Activated naive CD8-positive, alpha-beta T cell treated with anti-CD3 and anti-CD28 coated beads, Interleukin-2, amount 50 U/mL, for 24 hours (primary cell): ENCODE results near the gene KMT5C.
"Not testable (repeated sequence)": the region's sequence is repeated elsewhere in the genome, so short reads cannot be mapped to it uniquely, and the experiment has no call there.

ENCODE experiments used
- ATAC-seq: fragments of 150-1000 bp; cut with Tn5 transposase; one replicate; pipeline ENCODE4 v1.10.0; 2021
- DNase-seq: peaks from one replicate; pipeline ENCODE4 v3.0.0; 2021
- H3K27ac Mint-ChIP-seq: one replicate; pipeline ENCODE4 v1.8.0; 2021; ENCODE audit warnings: mild to moderate bottlenecking, mixed read lengths
- H3K27me3 Mint-ChIP-seq: one replicate; pipeline ENCODE4 v1.8.0; 2021; ENCODE audit warnings: mixed read lengths
- H3K36me3 Mint-ChIP-seq: one replicate; pipeline ENCODE4 v1.8.0; 2021; ENCODE audit warnings: low read depth, mixed read lengths
- H3K4me1 Mint-ChIP-seq: one replicate; pipeline ENCODE4 v1.8.0; 2021; ENCODE audit warnings: mixed read lengths
- H3K4me3 Mint-ChIP-seq: one replicate; pipeline ENCODE4 v1.8.0; 2021; ENCODE audit warnings: mild to moderate bottlenecking, moderate library complexity, mixed read lengths
- H3K9me3 Mint-ChIP-seq: one replicate; pipeline ENCODE4 v1.8.0; 2021; ENCODE audit warnings: mixed read lengths

The KMT5C gene

DNA sequence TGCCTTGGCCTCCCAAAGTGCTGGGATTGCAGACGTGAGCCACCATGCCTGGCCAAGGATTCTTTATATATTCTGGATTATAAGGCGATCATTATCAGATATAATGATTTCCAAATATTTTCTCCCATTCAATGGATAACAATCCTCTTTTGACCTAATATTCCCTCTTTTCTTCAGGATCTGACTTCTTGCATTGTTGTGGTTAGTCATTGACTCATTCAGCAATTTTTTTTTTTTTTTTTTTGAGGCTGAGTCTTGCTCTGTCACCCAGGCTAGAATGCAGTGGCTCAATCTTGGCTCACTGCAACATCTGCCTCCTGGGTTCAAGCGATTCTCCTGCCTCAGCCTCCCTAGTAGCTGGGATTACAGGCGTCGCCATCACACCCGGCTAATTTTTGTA is 9.9 kb upstream of the KMT5C start:
- not testable (repeated sequence) for H3K4me3 Mint-ChIP-seq

DNA sequence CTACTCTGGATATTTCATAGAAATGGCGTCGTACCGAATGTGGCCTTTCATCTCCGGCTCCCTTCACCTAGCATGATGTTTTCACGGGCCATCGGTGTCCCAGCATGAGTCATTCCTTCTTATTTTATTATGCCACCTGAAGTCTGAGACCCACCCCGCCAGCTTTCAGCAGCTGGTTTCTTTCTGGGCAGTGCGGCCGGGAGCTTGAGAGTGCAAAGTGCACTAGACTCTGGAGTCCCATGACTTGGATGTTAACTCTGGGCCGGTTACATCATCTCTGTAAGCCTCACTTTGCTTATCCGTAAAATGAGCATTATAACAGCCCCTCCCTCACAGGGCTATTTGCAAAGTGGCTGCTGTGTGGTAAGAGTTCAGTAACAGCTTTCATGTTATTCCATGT is 5.8 kb upstream of the KMT5C start:
- no peak overlapping the region for H3K27ac Mint-ChIP-seq
- no peaks in the 10 kb centered on the region for H3K36me3 Mint-ChIP-seq
- no peak overlapping the region for H3K4me3 Mint-ChIP-seq
- ATAC-seq: no peak
- peaks cover 19% of the 10 kb centered on the region for H3K27me3 Mint-ChIP-seq
- H3K4me1 Mint-ChIP-seq: peaks cover 6% of the 10 kb centered on the region
- DNase-seq: no peak
- H3K9me3 Mint-ChIP-seq: no peaks in the 10 kb centered on the region

More for the DNA sequence above, 9.9 kb upstream of the KMT5C start:
- H3K27me3 Mint-ChIP-seq: peaks cover 11% of the 10 kb centered on the region
- H3K9me3 Mint-ChIP-seq, H3K4me1 Mint-ChIP-seq, H3K36me3 Mint-ChIP-seq, DNase-seq, ATAC-seq, H3K27ac Mint-ChIP-seq: not testable (repeated sequence)

DNA sequence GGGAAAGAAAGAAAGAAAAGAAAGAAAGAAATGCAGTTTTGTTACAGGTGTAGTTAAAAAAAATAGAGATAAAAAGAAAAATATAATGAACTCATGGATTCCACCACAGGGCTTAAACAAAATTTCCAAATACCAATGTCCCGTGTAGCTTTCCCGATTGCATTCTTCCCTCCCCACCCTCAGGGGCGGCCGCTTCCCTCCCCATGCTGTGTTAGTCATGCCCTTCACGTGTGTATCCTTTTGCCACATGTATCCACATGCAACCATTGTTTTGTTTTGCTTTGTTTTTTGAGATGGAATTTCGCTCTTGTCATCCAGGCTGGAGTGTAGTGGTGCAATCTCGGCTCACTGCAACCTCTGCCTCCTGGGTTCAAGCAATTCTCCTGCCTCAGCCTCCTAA is 3.6 kb upstream of the KMT5C start:
- no peak overlapping the region for H3K27ac Mint-ChIP-seq
- no peak for ATAC-seq
- H3K36me3 Mint-ChIP-seq: peaks cover 3% of the 10 kb centered on the region
- no peak overlapping the region for H3K4me3 Mint-ChIP-seq
- DNase-seq: no peak
- H3K27me3 Mint-ChIP-seq: peaks cover 20% of the 10 kb centered on the region
- H3K9me3 Mint-ChIP-seq: no peaks in the 10 kb centered on the region
- peaks cover 19% of the 10 kb centered on the region for H3K4me1 Mint-ChIP-seq

DNA sequence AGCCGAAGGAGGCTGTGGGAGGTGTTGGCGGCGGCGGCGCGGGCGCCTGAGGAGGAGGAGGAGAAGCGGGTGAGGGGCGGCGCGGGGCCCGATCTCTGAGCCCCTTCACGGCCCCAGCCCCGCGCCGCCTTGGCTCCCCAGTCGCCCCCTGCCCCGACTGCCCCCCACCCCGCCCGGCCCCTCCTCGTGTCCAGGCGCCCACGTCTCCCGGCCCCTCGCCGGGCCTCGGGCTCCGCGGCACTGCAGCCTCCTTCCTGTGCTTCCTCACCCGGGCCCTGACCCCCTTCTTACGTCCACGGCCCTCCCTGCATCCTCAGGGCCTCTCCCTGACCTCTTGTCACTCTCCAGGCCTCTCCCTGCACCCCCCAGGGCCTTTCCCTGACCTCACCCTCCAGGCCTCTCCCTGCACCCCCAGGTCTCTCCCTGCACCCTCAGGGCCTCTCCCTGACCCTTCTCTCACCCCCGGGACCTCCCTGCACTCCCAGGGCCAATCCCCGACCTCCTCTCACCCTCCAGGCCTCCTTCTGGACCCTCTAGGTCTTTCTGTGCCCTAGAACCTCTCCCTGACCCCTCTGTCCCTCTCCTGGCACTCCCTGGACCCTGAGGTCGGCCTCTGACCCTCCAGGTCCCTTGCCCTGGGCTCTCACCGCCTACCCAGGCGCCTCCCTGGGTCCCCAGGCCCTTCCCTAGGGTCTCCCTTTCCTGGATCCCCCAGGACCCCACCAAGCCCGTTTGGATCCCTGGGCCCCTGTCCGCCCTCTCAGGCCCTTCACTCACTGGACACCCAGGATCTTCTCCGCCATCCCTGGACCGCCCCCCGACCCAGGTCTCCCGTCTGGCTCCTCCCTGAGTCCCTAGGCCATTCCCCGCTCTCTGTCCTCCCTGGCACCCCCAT is 460 bp downstream of the KMT5C start:
- peaks cover 24% of the 10 kb centered on the region for H3K4me1 Mint-ChIP-seq

DNA sequence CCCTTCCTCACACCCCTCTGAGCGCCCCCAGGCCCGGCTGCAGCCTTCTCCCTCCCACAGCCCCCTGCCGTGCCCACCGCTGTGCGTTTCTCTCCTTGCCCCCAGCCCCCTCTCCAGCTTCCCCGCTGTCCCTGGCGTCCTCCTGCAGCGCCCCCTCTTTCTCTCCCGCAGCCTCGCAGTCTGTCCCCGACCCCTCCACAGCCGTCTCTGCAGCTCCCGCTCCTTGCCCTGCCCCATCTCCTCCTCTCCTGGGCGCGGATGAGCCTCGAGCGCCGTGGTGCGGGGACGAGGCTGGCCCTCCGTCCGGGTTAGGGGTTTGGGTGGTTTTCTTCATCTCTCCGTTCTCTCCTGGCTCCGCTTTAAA is 1.1 kb downstream of the KMT5C start:
- peak overlapping the region; percentile 86 for H3K27ac Mint-ChIP-seq
- H3K4me1 Mint-ChIP-seq: peaks cover 24% of the 10 kb centered on the region
- H3K27me3 Mint-ChIP-seq: peaks cover 12% of the 10 kb centered on the region
- H3K4me3 Mint-ChIP-seq: peak overlapping the region; percentile 87
- H3K36me3 Mint-ChIP-seq: peaks cover 8% of the 10 kb centered on the region
- H3K9me3 Mint-ChIP-seq: no peaks in the 10 kb centered on the region
- ATAC-seq (no peak), DNase-seq (peak; percentile 35)

More for the DNA sequence above, 460 bp downstream of the KMT5C start:
- ATAC-seq: no peak
- Mint-ChIP-seq H3K4me3 (peak overlapping the region; percentile 87), H3K9me3 (no peaks in the 10 kb centered on the region), H3K27ac (peak overlapping the region; percentile 97), H3K27me3 (peaks cover 12% of the 10 kb centered on the region), H3K36me3 (peaks cover 4% of the 10 kb centered on the region)
- DNase-seq: peak; percentile 46

DNA sequence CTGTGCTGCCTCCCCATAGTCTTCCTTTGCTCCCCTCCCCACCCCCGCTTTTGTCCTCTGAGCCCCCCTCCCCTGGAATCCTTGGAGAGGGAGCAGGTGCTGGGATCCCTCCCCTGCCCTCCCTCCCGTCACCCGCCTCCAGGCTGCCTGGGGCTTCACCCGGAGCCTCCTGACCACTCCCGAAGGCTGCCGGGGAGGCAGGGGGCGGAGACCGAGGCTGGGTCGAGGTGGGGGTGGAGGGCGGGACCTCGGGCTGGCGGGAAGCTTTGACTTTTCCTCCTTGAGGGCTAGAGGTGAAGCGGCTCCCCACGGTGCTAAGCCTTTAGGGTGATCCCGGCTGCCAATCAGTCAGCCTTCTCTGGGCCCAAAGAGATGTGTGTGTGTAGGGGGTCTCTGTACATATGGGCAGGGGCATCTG is 1.5 kb downstream of the KMT5C start:
- Mint-ChIP-seq H3K27me3 (peaks cover 11% of the 10 kb centered on the region), H3K36me3 (peaks cover 8% of the 10 kb centered on the region), H3K27ac (peak overlapping the region; percentile 86), H3K4me3 (peak overlapping the region; percentile 87), H3K4me1 (peaks cover 24% of the 10 kb centered on the region), H3K9me3 (no peaks in the 10 kb centered on the region)
- DNase-seq (peak; percentile 81), ATAC-seq (no peak)

DNA sequence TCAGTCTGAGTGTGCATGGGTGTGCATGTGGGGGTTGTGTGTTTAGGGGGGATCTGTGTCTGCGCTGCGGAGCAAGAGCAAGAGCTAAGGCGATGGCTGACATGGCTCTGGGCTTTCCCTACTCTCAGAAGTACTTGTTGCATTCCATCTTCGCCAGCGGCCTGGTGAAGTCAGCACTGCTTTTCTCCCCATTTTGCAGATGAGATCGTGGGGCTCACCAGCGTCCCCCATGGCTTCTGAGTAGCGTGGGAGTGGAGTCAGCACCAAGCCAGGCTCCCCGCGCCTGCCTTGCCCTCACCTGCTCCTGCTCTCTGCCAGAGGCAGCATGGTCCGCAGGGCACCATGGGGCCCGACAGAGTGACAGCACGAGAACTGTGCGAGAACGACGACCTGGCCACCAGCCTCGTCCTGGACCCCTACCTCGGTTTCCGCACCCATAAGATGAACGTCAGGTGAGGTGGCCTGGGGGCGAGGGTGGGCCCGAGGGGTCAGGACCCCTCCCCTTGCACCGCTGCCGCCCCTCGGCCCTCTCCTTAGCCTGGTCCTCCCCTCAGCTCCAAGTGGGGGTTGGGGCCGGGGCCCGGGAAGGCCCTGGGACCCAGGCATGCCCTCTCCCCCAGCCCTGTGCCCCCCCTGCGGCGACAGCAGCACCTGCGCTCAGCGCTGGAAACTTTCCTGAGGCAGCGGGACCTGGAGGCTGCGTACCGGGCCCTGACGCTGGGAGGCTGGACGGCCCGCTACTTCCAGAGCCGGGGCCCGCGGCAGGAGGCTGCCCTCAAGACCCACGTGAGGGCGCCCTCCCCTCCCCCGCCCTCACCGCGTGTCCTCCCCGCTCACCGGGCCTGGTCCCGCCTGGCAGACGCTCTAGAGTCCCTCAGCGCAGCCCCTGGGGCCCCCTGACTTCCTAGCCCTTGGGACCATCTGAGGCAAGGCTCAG is 2.2 kb downstream of the KMT5C start:
- Mint-ChIP-seq H3K9me3 (no peaks in the 10 kb centered on the region), H3K27ac (no peak overlapping the region), H3K4me3 (peak overlapping the region; percentile 71), H3K4me1 (peaks cover 24% of the 10 kb centered on the region), H3K27me3 (peaks cover 10% of the 10 kb centered on the region), H3K36me3 (peaks cover 8% of the 10 kb centered on the region)
- DNase-seq (no peak), ATAC-seq (no peak)

DNA sequence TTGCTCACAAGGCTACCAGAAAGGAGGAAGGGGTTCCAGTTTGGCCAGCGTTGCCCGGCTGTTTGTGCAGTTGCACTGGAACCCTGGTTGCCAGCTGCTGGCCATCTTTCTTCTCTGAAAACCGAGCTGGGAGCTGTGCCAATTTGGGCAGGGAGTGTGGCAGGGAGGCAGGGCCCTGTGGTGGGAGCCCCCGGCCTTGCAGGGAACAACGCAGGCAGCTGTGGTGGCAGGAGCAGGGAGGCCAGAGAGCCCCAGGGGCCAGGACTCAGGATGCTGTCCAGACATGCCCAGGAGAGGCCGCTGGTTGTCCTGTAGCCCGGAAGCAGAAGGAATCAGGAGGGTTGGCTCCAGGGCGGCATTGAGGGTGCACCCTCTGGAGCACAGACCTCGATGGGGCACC is 4.8 kb downstream of the KMT5C start:
- Mint-ChIP-seq H3K9me3 (no peaks in the 10 kb centered on the region), H3K4me3 (no peak overlapping the region)

DNA sequence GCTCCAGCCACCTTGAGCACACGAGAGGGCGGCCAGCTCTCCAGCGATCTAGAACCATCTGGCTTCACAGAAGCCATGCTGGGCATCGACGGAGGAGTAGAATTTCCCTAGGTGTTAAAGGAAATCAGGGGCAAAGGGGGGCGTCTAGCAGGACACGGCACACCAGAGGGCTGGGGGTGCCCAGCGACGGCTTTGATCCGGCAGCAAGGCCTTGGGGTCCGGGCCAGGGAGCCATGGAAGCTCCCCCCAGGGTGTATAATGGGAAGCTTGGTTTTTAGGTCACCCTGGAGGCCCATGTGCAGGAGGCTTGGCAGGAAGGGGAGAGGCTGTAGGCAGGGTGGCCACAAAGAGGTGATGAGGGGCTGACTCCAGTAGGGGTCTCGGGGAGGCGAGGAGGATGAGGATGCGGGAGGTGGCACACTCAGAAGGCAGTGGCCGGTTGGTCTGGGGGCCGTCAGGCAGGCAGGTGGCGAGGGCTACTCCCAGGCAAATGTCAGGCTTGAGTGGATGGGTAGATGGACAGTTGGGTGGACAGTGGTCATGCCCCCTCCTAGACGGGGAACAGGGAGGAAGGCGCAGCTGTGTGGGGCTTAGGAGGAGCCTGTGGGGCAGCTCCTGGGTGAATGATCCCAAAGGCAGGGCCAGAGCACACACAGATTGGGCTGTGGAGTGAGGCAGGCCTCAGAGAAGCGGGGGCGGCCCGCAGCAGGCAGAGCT is 5.6 kb downstream of the KMT5C start:
- Mint-ChIP-seq H3K9me3 (no peaks in the 10 kb centered on the region), H3K4me3 (no peak overlapping the region), H3K4me1 (peaks cover 12% of the 10 kb centered on the region), H3K36me3 (peaks cover 5% of the 10 kb centered on the region), H3K27me3 (no peaks in the 10 kb centered on the region), H3K27ac (no peak overlapping the region)
- no peak for ATAC-seq
- no peak for DNase-seq

More for the DNA sequence above, 4.8 kb downstream of the KMT5C start:
- DNase-seq (no peak), ATAC-seq (no peak)
- Mint-ChIP-seq H3K27ac (no peak overlapping the region), H3K36me3 (peaks cover 7% of the 10 kb centered on the region), H3K4me1 (peaks cover 15% of the 10 kb centered on the region), H3K27me3 (peaks cover 3% of the 10 kb centered on the region)

DNA sequence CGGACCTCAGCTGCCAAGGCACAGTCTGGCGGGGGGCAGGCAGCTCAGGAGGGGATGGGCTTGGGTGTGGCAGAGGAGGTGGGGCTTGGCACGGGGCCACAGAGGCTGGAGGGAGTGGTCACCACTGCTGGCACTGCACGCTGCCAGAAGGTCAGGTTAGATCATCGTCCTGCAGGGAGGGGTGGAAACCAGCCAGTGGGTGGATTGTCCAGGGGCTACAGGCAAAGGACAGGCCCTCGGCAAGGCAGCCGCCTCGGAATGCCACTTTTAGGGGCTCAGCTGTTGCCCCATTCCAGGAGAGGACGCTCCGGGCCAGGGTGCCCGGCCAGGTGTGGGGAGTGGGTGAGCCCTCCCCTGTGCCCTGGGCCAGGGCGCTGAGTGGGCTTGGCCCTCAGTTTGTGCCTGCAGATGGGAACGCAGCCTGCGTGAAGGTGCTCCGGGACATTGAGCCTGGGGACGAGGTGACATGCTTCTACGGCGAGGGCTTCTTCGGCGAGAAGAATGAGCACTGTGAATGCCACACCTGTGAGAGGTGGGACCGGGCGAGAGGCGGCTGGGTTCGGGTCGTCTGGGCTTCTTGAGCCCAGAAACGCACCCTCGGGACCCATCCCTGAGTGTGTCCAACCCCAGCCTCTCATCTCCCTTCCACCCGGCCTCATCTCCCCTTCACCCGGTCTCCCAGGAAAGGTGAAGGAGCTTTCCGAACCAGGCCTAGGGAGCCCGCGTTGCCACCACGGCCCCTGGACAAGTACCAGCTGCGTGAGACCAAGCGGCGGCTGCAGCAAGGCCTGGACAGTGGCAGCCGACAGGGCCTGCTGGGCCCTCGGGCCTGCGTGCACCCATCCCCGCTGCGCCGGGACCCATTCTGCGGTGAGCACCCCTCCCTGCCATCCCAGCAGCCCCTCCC is 6.4 kb downstream of the KMT5C start:
- Mint-ChIP-seq H3K4me3 (no peak overlapping the region), H3K4me1 (peaks cover 5% of the 10 kb centered on the region), H3K27me3 (peaks cover 3% of the 10 kb centered on the region), H3K36me3 (peaks cover 5% of the 10 kb centered on the region), H3K27ac (no peak overlapping the region), H3K9me3 (no peaks in the 10 kb centered on the region)
- ATAC-seq (no peak), DNase-seq (no peak)

DNA sequence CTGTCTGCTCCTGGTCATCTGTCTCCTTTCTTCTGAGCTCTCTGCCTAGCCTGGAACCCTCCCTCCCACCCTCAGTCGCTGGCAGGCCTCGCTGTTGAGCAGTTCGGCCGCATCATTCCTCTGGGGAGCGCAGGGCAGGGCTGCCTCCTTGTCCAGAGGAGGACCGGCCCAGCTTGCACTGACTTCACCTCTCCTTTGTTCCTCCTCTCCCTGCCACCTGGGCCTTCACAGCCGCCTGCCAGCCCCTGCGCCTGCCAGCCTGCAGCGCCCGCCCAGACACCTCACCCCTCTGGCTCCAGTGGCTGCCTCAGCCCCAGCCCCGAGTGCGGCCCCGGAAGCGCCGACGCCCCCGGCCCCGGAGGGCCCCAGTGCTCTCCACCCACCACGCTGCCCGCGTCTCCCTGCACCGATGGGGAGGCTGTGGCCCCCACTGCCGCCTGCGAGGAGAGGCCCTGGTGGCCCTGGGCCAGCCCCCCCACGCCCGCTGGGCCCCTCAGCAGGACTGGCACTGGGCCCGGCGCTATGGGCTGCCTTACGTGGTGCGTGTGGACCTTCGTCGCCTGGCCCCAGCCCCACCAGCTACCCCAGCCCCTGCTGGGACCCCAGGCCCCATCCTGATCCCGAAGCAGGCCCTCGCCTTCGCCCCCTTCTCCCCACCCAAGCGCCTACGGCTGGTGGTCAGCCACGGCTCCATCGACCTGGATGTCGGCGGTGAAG is 7.2 kb downstream of the KMT5C start:
- H3K4me3 Mint-ChIP-seq: no peak overlapping the region
- H3K27me3 Mint-ChIP-seq: peaks cover 11% of the 10 kb centered on the region
- DNase-seq (no peak), ATAC-seq (no peak)
- no peaks in the 10 kb centered on the region for H3K9me3 Mint-ChIP-seq
- H3K4me1 Mint-ChIP-seq: peaks cover 2% of the 10 kb centered on the region
- H3K27ac Mint-ChIP-seq: no peak overlapping the region
- H3K36me3 Mint-ChIP-seq: peaks cover 3% of the 10 kb centered on the region

DNA sequence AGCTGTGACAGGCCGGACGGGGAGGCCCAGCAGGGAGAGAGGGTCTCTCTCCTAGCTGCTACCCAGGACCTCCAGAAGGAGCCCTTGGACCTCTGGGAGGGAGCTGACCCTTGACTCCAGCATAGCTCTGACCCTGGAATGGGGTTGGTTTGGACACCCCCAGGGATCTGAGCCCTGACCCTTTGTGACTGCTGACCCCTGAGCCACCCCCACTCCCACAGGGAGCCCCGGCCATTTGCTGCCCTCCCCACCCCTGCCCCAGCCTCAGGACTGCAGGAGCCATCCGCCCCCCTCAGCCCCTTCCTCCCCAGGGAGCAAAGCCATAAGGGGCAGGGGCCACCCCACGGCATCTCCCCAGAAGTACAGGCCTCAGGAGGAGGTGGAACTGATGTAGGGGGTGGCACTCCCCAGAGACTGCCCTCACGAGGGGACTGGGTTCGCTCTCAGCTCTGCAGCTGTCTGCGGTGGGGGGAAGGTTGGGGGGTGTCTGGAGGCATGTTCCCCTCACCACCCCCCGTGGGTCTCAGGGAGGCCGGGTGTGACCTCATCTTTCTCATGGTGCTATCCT is 7.8 kb downstream of the KMT5C start:
- H3K9me3 Mint-ChIP-seq: no peaks in the 10 kb centered on the region
- peaks cover 17% of the 10 kb centered on the region for H3K27me3 Mint-ChIP-seq
- DNase-seq (no peak), ATAC-seq (no peak)
- H3K4me3 Mint-ChIP-seq: no peak overlapping the region
- H3K4me1 Mint-ChIP-seq: peaks cover 5% of the 10 kb centered on the region
- no peak overlapping the region for H3K27ac Mint-ChIP-seq
- H3K36me3 Mint-ChIP-seq: peaks cover 3% of the 10 kb centered on the region
